NCI-H446 (cell line): Measurements from ENCODE around the gene FCRLB.
"Not testable (repeated sequence)": the region's sequence is repeated elsewhere in the genome, so short reads cannot be mapped to it uniquely, and the experiment has no call there.

Experiments
- DNase-seq, 2 experiments: peaks; one replicate each; lab custom pipeline; 2025; lab: John Stamatoyannopoulos, UW

FCRLB gene

GRCh38 chr1:161720956-161721737 is at the start of gene FCRLB:
Gene FCRLB, plus strand, starts transcription at chr1:161721544. Its CDS starts 1,129 bp downstream, at chr1:161722673.
- DNase-seq, result no peak

- not testable (repeated sequence) for DNase-seq
These were observed 47.9 kb upstream of the FCRLB start for GRCh38 chr1:161673437-161673836.

- not testable (repeated sequence) for DNase-seq
These were observed 46.9 kb upstream of the FCRLB start for GRCh38 chr1:161674447-161674846.

GRCh38 chr1:161674908-161675307 is 46.4 kb upstream of the FCRLB start:
- DNase-seq, result not testable (repeated sequence)

- no peak for DNase-seq
These were observed 44.9 kb upstream of the FCRLB start for GRCh38 chr1:161676441-161676840.

GRCh38 chr1:161676958-161677689 is 44.2 kb upstream of the FCRLB start:
- DNase-seq, result no peak

- no peak for DNase-seq
These were observed 42.8 kb upstream of the FCRLB start for GRCh38 chr1:161678500-161678899.

- no peak for DNase-seq
These were observed 39.5 kb upstream of the FCRLB start for GRCh38 chr1:161681879-161682278.

GRCh38 chr1:161688946-161689345 is 32.4 kb upstream of the FCRLB start:
- DNase-seq, result no peak

GRCh38 chr1:161691846-161692245 is 29.5 kb upstream of the FCRLB start:
- DNase-seq, result no peak

GRCh38 chr1:161693020-161693712 is 28.2 kb upstream of the FCRLB start:
- DNase-seq, result peak in 1 of 2 experiments; percentile 5

- not testable (repeated sequence) for DNase-seq
These were observed 23.0 kb upstream of the FCRLB start for GRCh38 chr1:161698302-161698701.

GRCh38 chr1:161702250-161702649 is 19.1 kb upstream of the FCRLB start:
- DNase-seq, result no peak

GRCh38 chr1:161705537-161705936 is 15.8 kb upstream of the FCRLB start:
- DNase-seq, result no peak

GRCh38 chr1:161706113-161706481 is 15.2 kb upstream of the FCRLB start:
- no peak for DNase-seq

GRCh38 chr1:161706482-161707347 is 14.6 kb upstream of the FCRLB start, which contains the start of gene FCRLA:
Gene FCRLA, plus strand, starts transcription at chr1:161707229. Its CDS starts 36 bp downstream, at chr1:161707265.
- DNase-seq, result no peak

GRCh38 chr1:161707503-161707902 is 13.8 kb upstream of the FCRLB start:
- no peak for DNase-seq

- DNase-seq, result no peak
These were observed 12.0 kb upstream of the FCRLB start for GRCh38 chr1:161709373-161709772.

- no peak for DNase-seq
These were observed 10.8 kb upstream of the FCRLB start for GRCh38 chr1:161710560-161710959.

GRCh38 chr1:161718559-161719324 is 2.6 kb upstream of the FCRLB start:
- DNase-seq, result no peak

GRCh38 chr1:161719325-161719611 is 2.1 kb upstream of the FCRLB start:
- no peak for DNase-seq
